Measurements from ENCODE around the gene OSTC. TPM values are rescaled to one million over a fixed set of nuclear protein-coding genes. Genes with fewer than 3 reads are reported as not detected.

The OSTC gene
- total and polyA plus RNA-seq, 9 of the 15 experiments (the other 6 are each of a cell fraction or from before 2014, with no cell fraction given): 112 to 966 (median 235) TPM

- TF ChIP-seq, protein P1, sequence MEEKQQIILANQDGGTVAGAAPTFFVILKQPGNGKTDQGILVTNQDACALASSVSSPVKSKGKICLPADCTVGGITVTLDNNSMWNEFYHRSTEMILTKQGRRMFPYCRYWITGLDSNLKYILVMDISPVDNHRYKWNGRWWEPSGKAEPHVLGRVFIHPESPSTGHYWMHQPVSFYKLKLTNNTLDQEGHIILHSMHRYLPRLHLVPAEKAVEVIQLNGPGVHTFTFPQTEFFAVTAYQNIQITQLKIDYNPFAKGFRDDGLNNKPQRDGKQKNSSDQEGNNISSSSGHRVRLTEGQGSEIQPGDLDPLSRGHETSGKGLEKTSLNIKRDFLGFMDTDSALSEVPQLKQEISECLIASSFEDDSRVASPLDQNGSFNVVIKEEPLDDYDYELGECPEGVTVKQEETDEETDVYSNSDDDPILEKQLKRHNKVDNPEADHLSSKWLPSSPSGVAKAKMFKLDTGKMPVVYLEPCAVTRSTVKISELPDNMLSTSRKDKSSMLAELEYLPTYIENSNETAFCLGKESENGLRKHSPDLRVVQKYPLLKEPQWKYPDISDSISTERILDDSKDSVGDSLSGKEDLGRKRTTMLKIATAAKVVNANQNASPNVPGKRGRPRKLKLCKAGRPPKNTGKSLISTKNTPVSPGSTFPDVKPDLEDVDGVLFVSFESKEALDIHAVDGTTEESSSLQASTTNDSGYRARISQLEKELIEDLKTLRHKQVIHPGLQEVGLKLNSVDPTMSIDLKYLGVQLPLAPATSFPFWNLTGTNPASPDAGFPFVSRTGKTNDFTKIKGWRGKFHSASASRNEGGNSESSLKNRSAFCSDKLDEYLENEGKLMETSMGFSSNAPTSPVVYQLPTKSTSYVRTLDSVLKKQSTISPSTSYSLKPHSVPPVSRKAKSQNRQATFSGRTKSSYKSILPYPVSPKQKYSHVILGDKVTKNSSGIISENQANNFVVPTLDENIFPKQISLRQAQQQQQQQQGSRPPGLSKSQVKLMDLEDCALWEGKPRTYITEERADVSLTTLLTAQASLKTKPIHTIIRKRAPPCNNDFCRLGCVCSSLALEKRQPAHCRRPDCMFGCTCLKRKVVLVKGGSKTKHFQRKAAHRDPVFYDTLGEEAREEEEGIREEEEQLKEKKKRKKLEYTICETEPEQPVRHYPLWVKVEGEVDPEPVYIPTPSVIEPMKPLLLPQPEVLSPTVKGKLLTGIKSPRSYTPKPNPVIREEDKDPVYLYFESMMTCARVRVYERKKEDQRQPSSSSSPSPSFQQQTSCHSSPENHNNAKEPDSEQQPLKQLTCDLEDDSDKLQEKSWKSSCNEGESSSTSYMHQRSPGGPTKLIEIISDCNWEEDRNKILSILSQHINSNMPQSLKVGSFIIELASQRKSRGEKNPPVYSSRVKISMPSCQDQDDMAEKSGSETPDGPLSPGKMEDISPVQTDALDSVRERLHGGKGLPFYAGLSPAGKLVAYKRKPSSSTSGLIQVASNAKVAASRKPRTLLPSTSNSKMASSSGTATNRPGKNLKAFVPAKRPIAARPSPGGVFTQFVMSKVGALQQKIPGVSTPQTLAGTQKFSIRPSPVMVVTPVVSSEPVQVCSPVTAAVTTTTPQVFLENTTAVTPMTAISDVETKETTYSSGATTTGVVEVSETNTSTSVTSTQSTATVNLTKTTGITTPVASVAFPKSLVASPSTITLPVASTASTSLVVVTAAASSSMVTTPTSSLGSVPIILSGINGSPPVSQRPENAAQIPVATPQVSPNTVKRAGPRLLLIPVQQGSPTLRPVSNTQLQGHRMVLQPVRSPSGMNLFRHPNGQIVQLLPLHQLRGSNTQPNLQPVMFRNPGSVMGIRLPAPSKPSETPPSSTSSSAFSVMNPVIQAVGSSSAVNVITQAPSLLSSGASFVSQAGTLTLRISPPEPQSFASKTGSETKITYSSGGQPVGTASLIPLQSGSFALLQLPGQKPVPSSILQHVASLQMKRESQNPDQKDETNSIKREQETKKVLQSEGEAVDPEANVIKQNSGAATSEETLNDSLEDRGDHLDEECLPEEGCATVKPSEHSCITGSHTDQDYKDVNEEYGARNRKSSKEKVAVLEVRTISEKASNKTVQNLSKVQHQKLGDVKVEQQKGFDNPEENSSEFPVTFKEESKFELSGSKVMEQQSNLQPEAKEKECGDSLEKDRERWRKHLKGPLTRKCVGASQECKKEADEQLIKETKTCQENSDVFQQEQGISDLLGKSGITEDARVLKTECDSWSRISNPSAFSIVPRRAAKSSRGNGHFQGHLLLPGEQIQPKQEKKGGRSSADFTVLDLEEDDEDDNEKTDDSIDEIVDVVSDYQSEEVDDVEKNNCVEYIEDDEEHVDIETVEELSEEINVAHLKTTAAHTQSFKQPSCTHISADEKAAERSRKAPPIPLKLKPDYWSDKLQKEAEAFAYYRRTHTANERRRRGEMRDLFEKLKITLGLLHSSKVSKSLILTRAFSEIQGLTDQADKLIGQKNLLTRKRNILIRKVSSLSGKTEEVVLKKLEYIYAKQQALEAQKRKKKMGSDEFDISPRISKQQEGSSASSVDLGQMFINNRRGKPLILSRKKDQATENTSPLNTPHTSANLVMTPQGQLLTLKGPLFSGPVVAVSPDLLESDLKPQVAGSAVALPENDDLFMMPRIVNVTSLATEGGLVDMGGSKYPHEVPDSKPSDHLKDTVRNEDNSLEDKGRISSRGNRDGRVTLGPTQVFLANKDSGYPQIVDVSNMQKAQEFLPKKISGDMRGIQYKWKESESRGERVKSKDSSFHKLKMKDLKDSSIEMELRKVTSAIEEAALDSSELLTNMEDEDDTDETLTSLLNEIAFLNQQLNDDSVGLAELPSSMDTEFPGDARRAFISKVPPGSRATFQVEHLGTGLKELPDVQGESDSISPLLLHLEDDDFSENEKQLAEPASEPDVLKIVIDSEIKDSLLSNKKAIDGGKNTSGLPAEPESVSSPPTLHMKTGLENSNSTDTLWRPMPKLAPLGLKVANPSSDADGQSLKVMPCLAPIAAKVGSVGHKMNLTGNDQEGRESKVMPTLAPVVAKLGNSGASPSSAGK (IDR thresholded peaks at IDR 0.05): no peak
- TF ChIP-seq RAD21 (CRISPR knock-in tag; conservative IDR thresholded peaks at IDR 0.05 in 1 of 2, IDR thresholded peaks at IDR 0.05 in 1 of 2): peak; percentile 54 to 60
- TF ChIP-seq, protein P2, sequence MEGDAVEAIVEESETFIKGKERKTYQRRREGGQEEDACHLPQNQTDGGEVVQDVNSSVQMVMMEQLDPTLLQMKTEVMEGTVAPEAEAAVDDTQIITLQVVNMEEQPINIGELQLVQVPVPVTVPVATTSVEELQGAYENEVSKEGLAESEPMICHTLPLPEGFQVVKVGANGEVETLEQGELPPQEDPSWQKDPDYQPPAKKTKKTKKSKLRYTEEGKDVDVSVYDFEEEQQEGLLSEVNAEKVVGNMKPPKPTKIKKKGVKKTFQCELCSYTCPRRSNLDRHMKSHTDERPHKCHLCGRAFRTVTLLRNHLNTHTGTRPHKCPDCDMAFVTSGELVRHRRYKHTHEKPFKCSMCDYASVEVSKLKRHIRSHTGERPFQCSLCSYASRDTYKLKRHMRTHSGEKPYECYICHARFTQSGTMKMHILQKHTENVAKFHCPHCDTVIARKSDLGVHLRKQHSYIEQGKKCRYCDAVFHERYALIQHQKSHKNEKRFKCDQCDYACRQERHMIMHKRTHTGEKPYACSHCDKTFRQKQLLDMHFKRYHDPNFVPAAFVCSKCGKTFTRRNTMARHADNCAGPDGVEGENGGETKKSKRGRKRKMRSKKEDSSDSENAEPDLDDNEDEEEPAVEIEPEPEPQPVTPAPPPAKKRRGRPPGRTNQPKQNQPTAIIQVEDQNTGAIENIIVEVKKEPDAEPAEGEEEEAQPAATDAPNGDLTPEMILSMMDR (IDR thresholded peaks at IDR 0.05 in 2 of 3, conservative IDR thresholded peaks at IDR 0.05 in 1 of 3; ENCODE audit: insufficient read depth in 2 of 3, low read depth in 1 of 3, low read length in 3 of 3): peak in 1 of 3 experiments; percentile 56; a peak in 3 of 6 replicates
Observed at GRCh38 chr4:108683479-108683878, 33.1 kb downstream of the OSTC start (continued).
